WTC11 (cell line): ENCODE measurements around the gene DIPK2A.

Experiments
- CTCF ChIP-seq: fragments of 200-600 bp; IDR thresholded peaks from 2 replicates; pipeline ENCODE4 v1.8.0; 2022; ENCODE audit warnings: antibody characterized with exemption
- NFYB ChIP-seq: sonication (generic); formaldehyde crosslinking; conservative IDR thresholded peaks from 2 replicates; pipeline ENCODE4 v1.8.0; 2022; ENCODE audit warnings: low read depth, missing genetic modification reagents
- ZNF121 ChIP-seq: sonication (generic); formaldehyde crosslinking; IDR thresholded peaks from 2 replicates; pipeline ENCODE4 v1.8.0; 2023; ENCODE audit warnings: missing genetic modification reagents
- ZNF281 ChIP-seq: sonication (generic); formaldehyde crosslinking; IDR thresholded peaks from 2 replicates; pipeline ENCODE4 v1.8.0; 2023; ENCODE audit warnings: mild to moderate bottlenecking, missing genetic modification reagents
- TF ChIP-seq, protein P1 (sequence below): sonication (generic); formaldehyde crosslinking; IDR thresholded peaks from 2 replicates; pipeline ENCODE4 v1.8.0; 2022; ENCODE audit warnings: mild to moderate bottlenecking, missing genetic modification reagents

GRCh38 chr3:143989461-143989860, 17.8 kb downstream of the DIPK2A start:
- TF ChIP-seq, protein P1, sequence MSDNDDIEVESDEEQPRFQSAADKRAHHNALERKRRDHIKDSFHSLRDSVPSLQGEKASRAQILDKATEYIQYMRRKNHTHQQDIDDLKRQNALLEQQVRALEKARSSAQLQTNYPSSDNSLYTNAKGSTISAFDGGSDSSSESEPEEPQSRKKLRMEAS: no peak
- TF ChIP-seq ZNF121 (CRISPR knock-in tag) (no peak), ZNF281 (CRISPR knock-in tag) (no peak), CTCF (no peak), NFYB (CRISPR knock-in tag) (no peak)
